Lung (tissue), 12 donors: ENCODE data around the gene CHAC2. TPM values are rescaled to one million over a fixed set of nuclear protein-coding genes. Genes with fewer than 3 reads are reported as not detected.

Source experiments
- ATAC-seq: fragments of 200-7000 bp; cut with Tn5 transposase; one replicate; pipeline ENCODE4 v1.9.1; 2020; ENCODE audit warnings: moderate number of reproducible peaks; ENCODE audit not compliant: insufficient read depth, low FRiP score
- DNase-seq, 3 donors: peaks; one replicate each; pipeline ENCODE4 v3.0.0-alpha.2; 2013 to 2017
- H3K27ac ChIP-seq, 2 donors: one replicate each; pipeline ENCODE4 v1.5.1; 2013; ENCODE audit warnings: mild to moderate bottlenecking in 2 of 2, moderate library complexity in 2 of 2, control low read depth in 1 of 2, inconsistent platforms in 1 of 2, low read depth in 1 of 2, low read length in 1 of 2
- H3K27me3 ChIP-seq, 3 donors: one replicate each; pipeline ENCODE4 v1.5.1; 2013; ENCODE audit warnings: low read length in 2 of 3; ENCODE audit not compliant: control insufficient read depth in 3 of 3, insufficient read depth in 3 of 3
- H3K36me3 ChIP-seq, 4 donors: one replicate each; pipeline ENCODE4 v1.5.1; 2013; ENCODE audit warnings: low read length in 4 of 4, mild to moderate bottlenecking in 1 of 4, moderate library complexity in 1 of 4; ENCODE audit not compliant: control insufficient read depth in 4 of 4, insufficient read depth in 4 of 4
- H3K4me1 ChIP-seq, 5 donors: one replicate each; pipeline ENCODE4 v1.5.1; 2013; ENCODE audit warnings: low read length in 5 of 5, mild to moderate bottlenecking in 2 of 5, moderate library complexity in 1 of 5; ENCODE audit not compliant: control insufficient read depth in 5 of 5, insufficient read depth in 5 of 5
- H3K4me3 ChIP-seq: one replicate; pipeline ENCODE4 v1.5.1; 2013; ENCODE audit warnings: mild to moderate bottlenecking, control low read depth, moderate library complexity
- H3K9ac ChIP-seq, 2 donors: one replicate each; pipeline ENCODE4 v1.5.1; 2013; ENCODE audit warnings: low read length in 2 of 2, control low read depth in 1 of 2; ENCODE audit not compliant: insufficient read depth in 1 of 2
- H3K9me3 ChIP-seq, 4 donors: one replicate each; pipeline ENCODE4 v1.5.1; 2013; ENCODE audit warnings: low read length in 3 of 4, mild to moderate bottlenecking in 1 of 4, moderate library complexity in 1 of 4; ENCODE audit not compliant: control insufficient read depth in 4 of 4, insufficient read depth in 3 of 4
- CTCF ChIP-seq: IDR thresholded peaks from 2 replicates; pipeline ENCODE4 v1.5.1; 2012; ENCODE audit warnings: mild to moderate bottlenecking; ENCODE audit errors: control extremely low read depth, extremely low read depth
- WGBS, 2 donors: extraction: QIAGEN DNeasy Blood & Tissue Kit; methylation state at CpG; one replicate each; pipeline ENCODE4 v1.1.7; 2013; 5-methylcytosine and 5-hydroxymethylcytosine counted together
- polyA plus RNA-seq, 2 donors: library from polyadenylated mRNA; stranded (reverse); fragments of 200-250 nt; gene quantifications; one replicate each; pipeline ENCODE4 v1.2.1, GENCODE V29; 2013
- total RNA-seq, 2 donors: library from RNA; depleted of rRNA in 1 of 2; stranded (reverse); fragments of >200 nt in 1 of 2; gene quantifications; one replicate each; pipeline ENCODE4 v1.2.1, GENCODE V29; 2014 to 2021
- donor health status: control.
- donor health status: control.
- donor health status: Bipolar disorder and iron deficiency.
- donor health status: healthy.
- donor health status: DM: yes; HTN: yes; CAD: no.

CHAC2 gene
- total and polyA plus RNA-seq, 4 donors, result 1.6 to 5.4 (median 4.4) TPM

- ATAC-seq (no peak), DNase-seq (no peak)
- H3K36me3 ChIP-seq, result peaks cover 6 to 18% (median 14%) of the 10 kb centered on the region in 4 donors
- no peak overlapping the region for H3K4me3 ChIP-seq
- TF ChIP-seq CTCF, result no peak
- H3K4me1 ChIP-seq, result peaks cover 0 to 2% (median 0%) of the 10 kb centered on the region in 5 donors
- no peaks in the 10 kb centered on the region for H3K9me3 ChIP-seq
- 86 to 90% methylated on average over 3 of the region's 3 CpGs for WGBS, 2 donors
- no peak overlapping the region for H3K27ac ChIP-seq
- no peak overlapping the region for H3K9ac ChIP-seq
- no peaks in the 10 kb centered on the region for H3K27me3 ChIP-seq
Measured at GRCh38 chr2:53818854-53819435, 51.3 kb downstream of the CHAC2 start.

GRCh38 chr2:53819634-53820033, 52.0 kb downstream of the CHAC2 start:
- no peak overlapping the region for H3K4me3 ChIP-seq
- no peaks in the 10 kb centered on the region for H3K27me3 ChIP-seq
- H3K4me1 ChIP-seq, result peaks cover 0 to 2% (median 0%) of the 10 kb centered on the region in 5 donors
- 89 to 90% methylated on average over 4 of the region's 4 CpGs for whole genome bisulfite sequencing, 2 donors
- no peak for DNase-seq
- no peaks in the 10 kb centered on the region for H3K9me3 ChIP-seq
- H3K36me3 ChIP-seq, result peaks cover 3 to 18% (median 14%) of the 10 kb centered on the region in 4 donors
- no peak for TF ChIP-seq CTCF
- ATAC-seq, result no peak
- no peak overlapping the region for H3K27ac ChIP-seq
- no peak overlapping the region for H3K9ac ChIP-seq

- Histone ChIP-seq H3K9me3 (no peaks in the 10 kb centered on the region), H3K27ac (no peak overlapping the region), H3K4me1 (peaks cover 0 to 2% (median 0%) of the 10 kb centered on the region in 5 donors), H3K36me3 (peaks cover 3 to 18% (median 14%) of the 10 kb centered on the region in 4 donors), H3K27me3 (no peaks in the 10 kb centered on the region), H3K4me3 (no peak overlapping the region), H3K9ac (no peak overlapping the region)
- no peak for TF ChIP-seq CTCF
- DNase-seq (no peak), ATAC-seq (no peak)
- WGBS, 2 donors, result 87 to 92% methylated on average over 9 of the region's 9 CpGs
Measured at GRCh38 chr2:53820048-53820447, 52.4 kb downstream of the CHAC2 start.

GRCh38 chr2:53820711-53821110, 53.1 kb downstream of the CHAC2 start:
- no peaks in the 10 kb centered on the region for H3K27me3 ChIP-seq
- no peak for TF ChIP-seq CTCF
- peaks cover 0 to 2% (median 0%) of the 10 kb centered on the region in 5 donors for H3K4me1 ChIP-seq
- no peak overlapping the region for H3K9ac ChIP-seq
- H3K9me3 ChIP-seq, result no peaks in the 10 kb centered on the region
- no peak for ATAC-seq
- no peak for DNase-seq
- no peak overlapping the region for H3K27ac ChIP-seq
- 83 to 92% methylated on average over 4 of the region's 4 CpGs for WGBS, 2 donors
- peaks cover 3 to 18% (median 13%) of the 10 kb centered on the region in 4 donors for H3K36me3 ChIP-seq
- no peak overlapping the region for H3K4me3 ChIP-seq
